ENCODE measurements around the gene CTNNA2.

Gene CTNNA2

DNA sequence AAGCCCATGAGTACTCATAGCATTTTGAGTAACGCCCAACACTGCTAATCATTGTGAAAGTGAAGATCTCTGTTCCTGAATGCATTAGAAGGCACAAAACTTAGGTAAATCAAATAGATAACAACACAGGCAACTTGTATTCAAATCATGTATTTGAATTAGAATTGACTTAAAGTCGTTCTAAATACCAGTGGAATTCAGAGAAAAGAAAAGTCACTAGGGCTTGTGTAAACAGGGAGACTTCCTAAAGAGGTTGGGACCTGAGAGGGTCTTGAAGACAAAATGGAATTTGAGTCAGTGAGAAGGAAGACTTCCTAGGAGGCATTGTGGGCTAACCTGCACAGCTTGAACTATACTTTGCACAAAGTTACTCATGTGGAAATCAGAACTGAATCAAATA lies 127.2 kb downstream of the CTNNA2 start:
- no peak for ATAC-seq (ENCODE audit: insufficient read depth, low read depth)
- no peak overlapping the region for H3K4me2 ChIP-seq (ENCODE audit: insufficient read depth, low read length)

DNA sequence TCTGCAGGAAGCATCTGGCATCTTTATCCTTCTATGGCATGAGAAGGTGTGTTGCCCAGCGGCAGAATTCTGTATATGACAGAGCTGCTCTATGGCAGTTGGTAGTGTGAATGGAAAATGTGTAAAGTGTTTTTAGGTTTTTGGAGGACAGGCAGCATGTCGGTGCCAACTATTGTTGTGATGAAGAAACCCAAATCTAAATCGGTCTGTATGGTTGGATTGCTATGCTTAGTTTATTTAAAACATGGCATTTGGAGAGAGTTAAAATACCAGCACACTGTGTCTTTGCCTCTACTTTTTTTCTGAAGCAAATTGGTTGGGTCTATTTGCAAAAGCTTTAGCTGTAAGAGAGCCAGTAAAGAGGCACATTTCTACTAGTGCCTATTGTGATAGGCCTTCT lies 136.7 kb downstream of the CTNNA2 start:
- H3K27me3 ChIP-seq (ENCODE audit: insufficient read depth, low read length, poor library complexity) = no peaks in the 10 kb centered on the region
- no peaks in the 10 kb centered on the region for H3K9me3 ChIP-seq (ENCODE audit: insufficient read depth, low read length, severe bottlenecking)
- no peak for ATAC-seq (ENCODE audit: insufficient read depth, low read depth)
- no peak overlapping the region for H3K4me2 ChIP-seq (ENCODE audit: insufficient read depth, low read length)
- H3K79me2 ChIP-seq (ENCODE audit: insufficient read depth, low read length) = no peaks in the 10 kb centered on the region
- no peak overlapping the region for H3K27ac ChIP-seq (ENCODE audit: low read length)
- no peak overlapping the region for H3K4me3 ChIP-seq (ENCODE audit: low read depth in 1 of 2, low read length in 2 of 2)
- H3K36me3 ChIP-seq (ENCODE audit: insufficient read depth, low read length) = no peaks in the 10 kb centered on the region
- H3K4me1 ChIP-seq (ENCODE audit: insufficient read depth, low read length) = no peaks in the 10 kb centered on the region
- DNase-seq = no peak
- H3K9ac ChIP-seq (ENCODE audit: low read depth, low read length) = no peak overlapping the region
- TF ChIP-seq, protein P1, sequence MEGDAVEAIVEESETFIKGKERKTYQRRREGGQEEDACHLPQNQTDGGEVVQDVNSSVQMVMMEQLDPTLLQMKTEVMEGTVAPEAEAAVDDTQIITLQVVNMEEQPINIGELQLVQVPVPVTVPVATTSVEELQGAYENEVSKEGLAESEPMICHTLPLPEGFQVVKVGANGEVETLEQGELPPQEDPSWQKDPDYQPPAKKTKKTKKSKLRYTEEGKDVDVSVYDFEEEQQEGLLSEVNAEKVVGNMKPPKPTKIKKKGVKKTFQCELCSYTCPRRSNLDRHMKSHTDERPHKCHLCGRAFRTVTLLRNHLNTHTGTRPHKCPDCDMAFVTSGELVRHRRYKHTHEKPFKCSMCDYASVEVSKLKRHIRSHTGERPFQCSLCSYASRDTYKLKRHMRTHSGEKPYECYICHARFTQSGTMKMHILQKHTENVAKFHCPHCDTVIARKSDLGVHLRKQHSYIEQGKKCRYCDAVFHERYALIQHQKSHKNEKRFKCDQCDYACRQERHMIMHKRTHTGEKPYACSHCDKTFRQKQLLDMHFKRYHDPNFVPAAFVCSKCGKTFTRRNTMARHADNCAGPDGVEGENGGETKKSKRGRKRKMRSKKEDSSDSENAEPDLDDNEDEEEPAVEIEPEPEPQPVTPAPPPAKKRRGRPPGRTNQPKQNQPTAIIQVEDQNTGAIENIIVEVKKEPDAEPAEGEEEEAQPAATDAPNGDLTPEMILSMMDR (IDR thresholded peaks at IDR 0.05; ENCODE audit: borderline replicate concordance, extremely low read depth, low read length, poor library complexity, severe bottlenecking) = no peak
- TF ChIP-seq EZH2 (IDR thresholded peaks at IDR 0.05; ENCODE audit: borderline replicate concordance, low read depth, low read length, severe bottlenecking) = no peak
- H4K20me1 ChIP-seq (ENCODE audit: insufficient read depth, low read length) = no peaks in the 10 kb centered on the region
- no peak overlapping the region for H2AFZ ChIP-seq (ENCODE audit: low read depth, low read length)

More for the DNA sequence above, 127.2 kb downstream of the CTNNA2 start:
- Histone ChIP-seq H3K9ac (ENCODE audit: low read depth, low read length) (no peak overlapping the region), H2AFZ (ENCODE audit: low read depth, low read length) (no peak overlapping the region), H3K27me3 (ENCODE audit: insufficient read depth, low read length, poor library complexity) (no peaks in the 10 kb centered on the region), H3K4me1 (ENCODE audit: insufficient read depth, low read length) (no peaks in the 10 kb centered on the region), H3K9me3 (ENCODE audit: insufficient read depth, low read length, severe bottlenecking) (no peaks in the 10 kb centered on the region), H3K36me3 (ENCODE audit: insufficient read depth, low read length) (no peaks in the 10 kb centered on the region), H3K27ac (ENCODE audit: low read length) (no peak overlapping the region), H4K20me1 (ENCODE audit: insufficient read depth, low read length) (no peaks in the 10 kb centered on the region), H3K79me2 (ENCODE audit: insufficient read depth, low read length) (no peaks in the 10 kb centered on the region), H3K4me3 (ENCODE audit: low read depth in 1 of 2, low read length in 2 of 2) (no peak overlapping the region)
- DNase-seq = no peak
- TF ChIP-seq, protein P1 (IDR thresholded peaks at IDR 0.05; ENCODE audit: borderline replicate concordance, extremely low read depth, low read length, poor library complexity, severe bottlenecking) = no peak
- TF ChIP-seq EZH2 (IDR thresholded peaks at IDR 0.05; ENCODE audit: borderline replicate concordance, low read depth, low read length, severe bottlenecking) = no peak

- Histone ChIP-seq H4K20me1 (ENCODE audit: insufficient read depth, low read length) (no peaks in the 10 kb centered on the region), H3K27me3 (ENCODE audit: insufficient read depth, low read length, poor library complexity) (no peaks in the 10 kb centered on the region), H3K4me3 (ENCODE audit: low read depth in 1 of 2, low read length in 2 of 2) (no peak overlapping the region), H3K27ac (ENCODE audit: low read length) (no peak overlapping the region), H3K9ac (ENCODE audit: low read depth, low read length) (no peak overlapping the region), H3K4me1 (ENCODE audit: insufficient read depth, low read length) (no peaks in the 10 kb centered on the region), H3K4me2 (ENCODE audit: insufficient read depth, low read length) (no peak overlapping the region), H3K36me3 (ENCODE audit: insufficient read depth, low read length) (no peaks in the 10 kb centered on the region), H3K79me2 (ENCODE audit: insufficient read depth, low read length) (no peaks in the 10 kb centered on the region), H2AFZ (ENCODE audit: low read depth, low read length) (no peak overlapping the region), H3K9me3 (ENCODE audit: insufficient read depth, low read length, severe bottlenecking) (no peaks in the 10 kb centered on the region)
- TF ChIP-seq, protein P1 (IDR thresholded peaks at IDR 0.05; ENCODE audit: borderline replicate concordance, extremely low read depth, low read length, poor library complexity, severe bottlenecking) = no peak
- TF ChIP-seq EZH2 (IDR thresholded peaks at IDR 0.05; ENCODE audit: borderline replicate concordance, low read depth, low read length, severe bottlenecking) = no peak
- ATAC-seq (ENCODE audit: insufficient read depth, low read depth) (no peak), DNase-seq (no peak)
Measured at GRCh38 chr2:79660557-79660956, 147.7 kb downstream of the CTNNA2 start.

- Histone ChIP-seq H3K79me2 (ENCODE audit: insufficient read depth, low read length) (no peaks in the 10 kb centered on the region), H4K20me1 (ENCODE audit: insufficient read depth, low read length) (no peaks in the 10 kb centered on the region), H2AFZ (ENCODE audit: low read depth, low read length) (no peak overlapping the region), H3K4me3 (ENCODE audit: low read depth in 1 of 2, low read length in 2 of 2) (no peak overlapping the region), H3K4me2 (ENCODE audit: insufficient read depth, low read length) (no peak overlapping the region), H3K27ac (ENCODE audit: low read length) (no peak overlapping the region), H3K27me3 (ENCODE audit: insufficient read depth, low read length, poor library complexity) (no peaks in the 10 kb centered on the region), H3K9ac (ENCODE audit: low read depth, low read length) (no peak overlapping the region), H3K9me3 (ENCODE audit: insufficient read depth, low read length, severe bottlenecking) (no peaks in the 10 kb centered on the region), H3K36me3 (ENCODE audit: insufficient read depth, low read length) (no peaks in the 10 kb centered on the region), H3K4me1 (ENCODE audit: insufficient read depth, low read length) (no peaks in the 10 kb centered on the region)
- ATAC-seq (ENCODE audit: insufficient read depth, low read depth) = no peak
- TF ChIP-seq, protein P1 (IDR thresholded peaks at IDR 0.05; ENCODE audit: borderline replicate concordance, extremely low read depth, low read length, poor library complexity, severe bottlenecking) = no peak
- DNase-seq = no peak
Measured at GRCh38 chr2:79665091-79665490, 152.2 kb downstream of the CTNNA2 start.
